ENCODE data around the gene IFTAP. TPM values are rescaled to one million over a fixed set of nuclear protein-coding genes. Genes with fewer than 3 reads are reported as not detected.

The IFTAP gene
- total RNA-seq, 1 donor from 2014 or later: 18.8 TPM

Other genes with a start within 250 kb of the IFTAP start
- gene TRAF6, start 84.2 kb upstream of the IFTAP start, total RNA-seq: 16.8 TPM
- gene RAG1, start 26.5 kb upstream of the IFTAP start, total RNA-seq: 2.6 TPM
- not detected for gene RAG2, start 3.7 kb downstream of the IFTAP start, total RNA-seq